PC-3 (cell line): Measurements from ENCODE around the gene ZFP36.

Experiments
- CTCF ChIP-seq: fragments of 300-600 bp; sonication (generic); conservative IDR thresholded peaks from 2 replicates; pipeline ENCODE4 v1.5.1; 2017; ENCODE audit warnings: antibody characterized with exemption, low read depth, mild to moderate bottlenecking, low read length
- EZH2 ChIP-seq: fragments of 300-600 bp; sonication (generic); IDR thresholded peaks from one replicate; pipeline ENCODE4 v1.6.1; 2017; ENCODE audit warnings: antibody characterized with exemption, mild to moderate bottlenecking, low read length; ENCODE audit not compliant: unreplicated experiment
- EZH2phosphoT487 ChIP-seq: fragments of 300-600 bp; sonication (generic); IDR thresholded peaks from 2 replicates; pipeline ENCODE4 v1.6.1; 2018; ENCODE audit warnings: mild to moderate bottlenecking, antibody characterized with exemption, low read length, borderline replicate concordance

- TF ChIP-seq CTCF = no peak
- TF ChIP-seq EZH2 = no peak
- no peak for TF ChIP-seq EZH2phosphoT487
These were observed 16.8 kb upstream of the ZFP36 start for GRCh38 chr19:39389631-39390414.
